Heart left ventricle (tissue), 16 donors: ENCODE results near the gene NUMB. TPM values are rescaled to one million over a fixed set of nuclear protein-coding genes. Genes with fewer than 3 reads are reported as not detected.
A peak's percentile ranks its signal among the peaks of the same experiment; 100 is the strongest.

Experiments used
- ATAC-seq, 4 donors: fragments of 200-7000 bp; cut with Tn5 transposase; one replicate each; pipeline ENCODE4 v1.9.1; 2020 to 2022; ENCODE audit warnings: moderate library complexity in 4 of 4, mild to moderate bottlenecking in 3 of 4, moderate number of reproducible peaks in 1 of 4
- DNase-seq, 5 donors: peaks; one replicate each; pipeline ENCODE4 v3.0.0-alpha.2; 2020
- H3K27ac ChIP-seq, 12 donors: fragments of 200-600 bp; sonication (generic) in 4 of 12; one replicate each; pipeline versions ENCODE4 v1.5.0 to v1.8.0; 2016 to 2022; ENCODE audit warnings: mild to moderate bottlenecking in 2 of 12
- H3K27me3 ChIP-seq, 9 donors: fragments of 200-600 bp; sonication (generic) in 2 of 9; one replicate each; pipeline versions ENCODE4 v1.5.1 to v1.8.0; 2016 to 2022; ENCODE audit warnings: mild to moderate bottlenecking in 3 of 9
- H3K36me3 ChIP-seq, 9 donors: fragments of 200-600 bp; sonication (generic) in 2 of 9; one replicate each; pipeline versions ENCODE4 v1.5.0 to v1.8.0; 2018 to 2022; ENCODE audit warnings: mild to moderate bottlenecking in 2 of 9
- H3K4me1 ChIP-seq, 12 donors: fragments of 200-600 bp; sonication (generic) in 4 of 12; one replicate each; pipeline versions ENCODE4 v1.5.0 to v1.8.0; 2016 to 2022; ENCODE audit warnings: mild to moderate bottlenecking in 3 of 12
- H3K4me3 ChIP-seq, 12 donors: fragments of 200-600 bp; sonication (generic) in 4 of 12; one replicate each; pipeline versions ENCODE4 v1.5.0 to v1.8.0; 2017 to 2022; ENCODE audit warnings: mild to moderate bottlenecking in 9 of 12, moderate library complexity in 4 of 12
- H3K9me3 ChIP-seq, 12 donors: fragments of 200-600 bp; sonication (generic) in 4 of 12; one replicate each; pipeline versions ENCODE4 v1.5.0 to v1.8.0; 2016 to 2022; ENCODE audit warnings: mild to moderate bottlenecking in 1 of 12
- POLR2A ChIP-seq, 2 donors: fragments of 450-650 bp; IDR thresholded peaks; one replicate each; pipeline ENCODE4 v1.6.1; 2017; ENCODE audit warnings: antibody characterized with exemption in 2 of 2, mild to moderate bottlenecking in 2 of 2, moderate library complexity in 2 of 2
- WGBS, 4 donors: extraction: QIAGEN DNeasy Blood & Tissue Kit in 2 of 4; methylation state at CpG; one replicate each; pipeline versions ENCODE4 v1.1.5 to v1.1.7; 2013 to 2018; 5-methylcytosine and 5-hydroxymethylcytosine counted together
- intact Hi-C, 10 donors: fragments of 100-400 bp; cut with DNase I; formaldehyde crosslinking; loops; one replicate each; pipeline versions ENCODE4 v1.11.1 to v1.14.2; 2022
- polyA plus RNA-seq, 2 donors: library from polyadenylated mRNA; stranded (reverse); fragments of 200-250 nt; gene quantifications; one replicate each; pipeline ENCODE4 v1.2.3, GENCODE V29; 2013
- total RNA-seq, 9 donors: library from RNA; depleted of rRNA in 2 of 9; stranded (reverse); fragments of >200 nt in 2 of 9; fragmentation: NEBNext Ultra II Directional in 3 of 9; extraction: Animal tissue kit (Norgen Biotek cat#: 25700) in 3 of 9; gene quantifications; one replicate each; pipeline versions ENCODE4 v1.1.0 to v1.2.4, GENCODE V29; 2016 to 2023
- TF ChIP-seq, protein P1 (sequence below), 12 donors: fragments of 200-600 bp; sonication (generic) in 4 of 12; IDR thresholded peaks; one replicate each; pipeline versions ENCODE4 v1.5.0 to v1.8.0; 2018 to 2022; ENCODE audit warnings: antibody characterized with exemption in 12 of 12, mild to moderate bottlenecking in 5 of 12
- donor health status: ischemic (EF 13 %, LVEDD 7.1; RV severe dilation, severe dysfunction).
- donor health status: healthy with polysubstance abuse.
- donor health status: DM: no; HTN: yes; CAD: no.
- donor health status: DM: no; HTN: no; CAD: no.
- donor health status: ischemic (EF 25% LVEDD 6.9; RV normal size, moderate dysfunction).
- donor health status: ischemic (EF 25% LVEDD 5.7; RV mildly dilated, moderate dysfunction).
- donor health status: healthy.
- donor health status: DM: yes; HTN: yes; CAD: no.
- donor health status: ischemic (EF 35%, LVEDD 5.7; RV mildly dilated, moderate dysfunction).
- donor health status: nonischemic (EF 11% LVEDD 7.7; RV severe dilation, severe dysfunction).
- donor health status: DM: yes; HTN: yes; CAD: no.
- donor health status: PGD.
- donor health status: ischemic (EF 29% LVEDD 5.4; RV normal size, mild dysfunction).
- donor health status: nonischemic (EF 23%, LVEDD 6.1; RV moderate dilation, normal function).

The NUMB gene
- total and polyA plus RNA-seq, 11 donors, result 18.2 to 59.1 (median 34.9) TPM

GRCh38 chr14:73460691-73461127, 2.4 kb upstream of the NUMB start:
- intact Hi-C loops, result loop anchor here in 1 of 10 donors (5.0 kb wide), 1 partner anchor 33 kb away; no protein-coding TSS in a partner anchor
- no peak for ATAC-seq

DNA sequence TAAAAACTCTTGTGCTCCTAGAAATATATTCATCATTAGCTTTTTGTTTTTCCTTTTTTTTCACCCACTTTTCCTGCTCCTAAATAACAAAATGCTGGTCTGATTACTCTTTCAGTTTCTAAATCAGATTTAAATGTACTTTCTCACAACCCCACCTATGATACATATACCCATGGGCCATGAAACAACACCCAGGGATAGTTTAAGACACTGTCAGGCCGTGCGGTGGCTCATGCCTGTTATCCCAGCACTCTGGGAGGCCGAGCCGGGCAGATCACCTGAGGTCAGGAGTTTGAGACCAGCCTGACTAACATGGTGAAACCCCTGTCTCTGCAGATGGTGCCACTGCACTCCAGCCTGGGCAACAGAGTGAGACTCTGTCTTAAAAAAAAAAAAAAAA, 1.6 kb upstream of the NUMB start:
- Histone ChIP-seq H3K9me3 (no peaks in the 10 kb centered on the region), H3K27me3 (no peaks in the 10 kb centered on the region), H3K36me3 (no peaks in the 10 kb centered on the region), H3K27ac (peak overlapping the region; percentile 9 to 87 (median 62)), H3K4me3 (no peak overlapping the region), H3K4me1 (peaks cover 12 to 85% (median 61%) of the 10 kb centered on the region in 12 donors)
- ATAC-seq (no peak), DNase-seq (no peak)
- 70 to 82% (median 77%) methylated on average over 4 of the region's 4 CpGs for WGBS, 4 donors
- TF ChIP-seq, protein P1, sequence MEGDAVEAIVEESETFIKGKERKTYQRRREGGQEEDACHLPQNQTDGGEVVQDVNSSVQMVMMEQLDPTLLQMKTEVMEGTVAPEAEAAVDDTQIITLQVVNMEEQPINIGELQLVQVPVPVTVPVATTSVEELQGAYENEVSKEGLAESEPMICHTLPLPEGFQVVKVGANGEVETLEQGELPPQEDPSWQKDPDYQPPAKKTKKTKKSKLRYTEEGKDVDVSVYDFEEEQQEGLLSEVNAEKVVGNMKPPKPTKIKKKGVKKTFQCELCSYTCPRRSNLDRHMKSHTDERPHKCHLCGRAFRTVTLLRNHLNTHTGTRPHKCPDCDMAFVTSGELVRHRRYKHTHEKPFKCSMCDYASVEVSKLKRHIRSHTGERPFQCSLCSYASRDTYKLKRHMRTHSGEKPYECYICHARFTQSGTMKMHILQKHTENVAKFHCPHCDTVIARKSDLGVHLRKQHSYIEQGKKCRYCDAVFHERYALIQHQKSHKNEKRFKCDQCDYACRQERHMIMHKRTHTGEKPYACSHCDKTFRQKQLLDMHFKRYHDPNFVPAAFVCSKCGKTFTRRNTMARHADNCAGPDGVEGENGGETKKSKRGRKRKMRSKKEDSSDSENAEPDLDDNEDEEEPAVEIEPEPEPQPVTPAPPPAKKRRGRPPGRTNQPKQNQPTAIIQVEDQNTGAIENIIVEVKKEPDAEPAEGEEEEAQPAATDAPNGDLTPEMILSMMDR (IDR thresholded peaks at IDR 0.05), result no peak
- TF ChIP-seq POLR2A (IDR thresholded peaks at IDR 0.05), result no peak
- intact Hi-C loops, result loop anchor here in 3 of 10 donors (5.0 kb wide), 3 partner anchors 33 to 143 kb away; no protein-coding TSS in a partner anchor

More at GRCh38 chr14:73460691-73461127, 2.4 kb upstream of the NUMB start:
- no peak for TF ChIP-seq POLR2A (IDR thresholded peaks at IDR 0.05)
- TF ChIP-seq, protein P1 (IDR thresholded peaks at IDR 0.05), result no peak
- H3K36me3 ChIP-seq, result no peaks in the 10 kb centered on the region
- H3K4me3 ChIP-seq, result no peak overlapping the region
- H3K27ac ChIP-seq, result peak overlapping the region; percentile 9 to 87 (median 64)
- peaks cover 12 to 83% (median 56%) of the 10 kb centered on the region in 12 donors for H3K4me1 ChIP-seq
- 13 to 27% (median 16%) methylated on average over 2 of the region's 2 CpGs for WGBS, 4 donors
- no peaks in the 10 kb centered on the region for H3K27me3 ChIP-seq
- H3K9me3 ChIP-seq, result no peaks in the 10 kb centered on the region
- DNase-seq, result peak in 3 of 5 donors; percentile 28 to 65 (median 46)

DNA sequence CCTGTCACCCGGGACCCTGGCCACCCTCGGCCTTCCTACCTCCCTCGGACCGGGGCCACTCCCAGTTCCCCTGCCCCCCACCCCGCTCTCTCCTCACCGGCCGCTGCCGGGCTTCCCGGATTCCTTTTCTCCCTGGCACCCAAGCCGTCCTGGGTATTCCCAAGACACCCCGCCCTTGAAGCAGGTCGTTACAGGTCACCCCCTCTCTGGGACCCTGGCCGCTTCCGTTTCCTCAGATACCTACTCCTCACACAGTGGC, 493 bp downstream of the NUMB start:
- 0 to 1% (median 0%) methylated on average over 10 to 14 of the region's 14 CpGs for WGBS, 4 donors
- no peak for TF ChIP-seq POLR2A (IDR thresholded peaks at IDR 0.05)
- TF ChIP-seq, protein P1 (IDR thresholded peaks at IDR 0.05), result no peak
- intact Hi-C loops, result loop anchor here in 2 of 10 donors (5.0 kb wide), 2 partner anchors 36 to 141 kb away; no protein-coding TSS in a partner anchor

DNA sequence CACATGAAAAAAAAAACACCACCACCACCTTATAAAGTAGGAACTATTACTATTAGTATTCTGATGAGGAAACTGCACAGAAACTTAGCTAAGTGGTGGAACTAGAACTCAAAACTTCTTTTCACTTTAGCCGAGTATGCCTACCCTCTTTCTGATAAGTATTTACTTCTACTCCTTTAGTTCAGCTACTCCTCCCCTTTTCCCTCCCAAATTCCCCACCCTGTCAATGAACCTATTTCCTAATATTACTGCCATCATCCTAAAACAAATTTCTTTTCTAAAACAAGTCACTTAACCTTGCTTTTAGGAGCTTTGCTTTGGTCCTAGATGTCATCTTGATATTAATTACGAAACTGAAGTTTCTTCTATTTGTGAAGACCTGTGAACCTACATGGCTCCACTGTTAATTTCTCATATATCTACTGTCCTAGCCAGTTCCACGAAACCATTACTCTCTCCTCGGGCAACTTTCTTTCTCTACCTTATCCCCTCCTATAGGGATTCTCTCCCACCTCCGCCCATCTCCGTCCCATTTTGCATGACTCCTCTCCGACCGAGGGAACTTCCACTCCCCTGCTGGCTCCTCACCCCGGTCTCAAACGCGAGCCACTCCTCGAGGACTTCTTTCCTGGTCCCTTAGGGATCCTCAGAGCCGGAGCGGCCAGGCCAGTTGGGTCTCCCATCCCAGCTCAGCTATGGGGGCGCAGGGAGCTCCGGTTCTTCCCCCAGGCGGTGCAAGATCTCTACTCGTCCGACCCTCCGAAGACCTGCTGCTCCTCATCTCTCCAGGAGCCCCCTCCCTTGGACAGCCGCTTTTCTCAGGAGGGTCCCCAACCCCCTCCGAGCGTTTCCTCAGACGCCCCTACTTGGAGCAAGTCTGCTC, 1.1 kb downstream of the NUMB start:
- peak; percentile 49 to 76 (median 51) for DNase-seq
- Histone ChIP-seq H3K27me3 (no peaks in the 10 kb centered on the region), H3K4me3 (peak overlapping the region; percentile 80 to 99 (median 88)), H3K9me3 (no peaks in the 10 kb centered on the region), H3K36me3 (no peaks in the 10 kb centered on the region), H3K4me1 (peaks cover 14 to 82% (median 55%) of the 10 kb centered on the region in 12 donors), H3K27ac (peak overlapping the region; percentile 83 to 97 (median 90))
- TF ChIP-seq, protein P1 (IDR thresholded peaks at IDR 0.05), result no peak
- peak in 2 of 4 donors; percentile 4 for ATAC-seq
- WGBS, 4 donors, result 1 to 2% (median 1%) methylated on average over 24 of the region's 24 CpGs
- intact Hi-C loops, result loop anchor here in 2 of 10 donors (5.0 kb wide), 2 partner anchors 35 to 140 kb away; no protein-coding TSS in a partner anchor

More for the DNA sequence above, 493 bp downstream of the NUMB start:
- Histone ChIP-seq H3K4me3 (peak overlapping the region; percentile 80 to 99 (median 88)), H3K27ac (peak overlapping the region; percentile 83 to 97 (median 90)), H3K4me1 (peaks cover 10 to 82% (median 57%) of the 10 kb centered on the region in 12 donors), H3K27me3 (no peaks in the 10 kb centered on the region), H3K9me3 (no peaks in the 10 kb centered on the region), H3K36me3 (no peaks in the 10 kb centered on the region)
- DNase-seq (peak in 4 of 5 donors; percentile 47 to 69 (median 63)), ATAC-seq (peak in 3 of 4 donors; percentile 1 to 22 (median 2))
